Measurements from ENCODE around the gene TMEM179B.
"Not testable (repeated sequence)": the region's sequence is repeated elsewhere in the genome, so short reads cannot be mapped to it uniquely, and the experiment has no call there.

Gene TMEM179B

GRCh38 chr11:62787005-62787759 lies at the start of gene TMEM179B:
TMEM179B (plus strand) TSS chr11:62787402; CDS start chr11:62787432, 30 bp downstream.
- in situ Hi-C loops (cut with MboI; ENCODE audit: low sequenced_read_pairs), result no loop called here

GRCh38 chr11:62747475-62748160 lies 39.6 kb upstream of the TMEM179B start:
- in situ Hi-C loops (cut with MboI; ENCODE audit: low sequenced_read_pairs), result no loop called here

DNA sequence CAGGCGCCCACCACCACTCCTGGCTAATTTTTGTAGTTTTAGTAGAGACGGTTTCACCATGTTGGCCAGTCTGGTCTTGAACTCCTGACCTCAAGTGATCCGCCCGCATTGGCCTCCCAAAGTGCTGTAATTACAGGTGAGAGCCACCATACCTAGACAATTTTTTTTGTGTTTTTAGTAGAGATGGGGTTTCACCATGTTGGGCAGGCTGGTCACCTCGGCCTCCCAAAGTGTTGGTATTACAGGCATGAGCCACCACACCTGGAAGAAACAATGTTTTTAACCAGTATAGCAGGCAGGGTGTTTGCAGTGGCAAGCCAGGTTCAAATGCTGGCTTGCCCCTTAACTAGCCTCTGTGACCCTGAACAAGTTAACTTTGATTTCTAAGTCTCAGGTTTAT lies 37.3 kb upstream of the TMEM179B start:
- in situ Hi-C loops (cut with MboI; ENCODE audit: low sequenced_read_pairs), result not testable (repeated sequence)

GRCh38 chr11:62752177-62752785 lies 34.9 kb upstream of the TMEM179B start:
- in situ Hi-C loops (cut with MboI; ENCODE audit: low sequenced_read_pairs), result no loop called here

GRCh38 chr11:62752994-62753735 lies 34.0 kb upstream of the TMEM179B start:
- in situ Hi-C loops (cut with MboI; ENCODE audit: low sequenced_read_pairs), result no loop called here

DNA sequence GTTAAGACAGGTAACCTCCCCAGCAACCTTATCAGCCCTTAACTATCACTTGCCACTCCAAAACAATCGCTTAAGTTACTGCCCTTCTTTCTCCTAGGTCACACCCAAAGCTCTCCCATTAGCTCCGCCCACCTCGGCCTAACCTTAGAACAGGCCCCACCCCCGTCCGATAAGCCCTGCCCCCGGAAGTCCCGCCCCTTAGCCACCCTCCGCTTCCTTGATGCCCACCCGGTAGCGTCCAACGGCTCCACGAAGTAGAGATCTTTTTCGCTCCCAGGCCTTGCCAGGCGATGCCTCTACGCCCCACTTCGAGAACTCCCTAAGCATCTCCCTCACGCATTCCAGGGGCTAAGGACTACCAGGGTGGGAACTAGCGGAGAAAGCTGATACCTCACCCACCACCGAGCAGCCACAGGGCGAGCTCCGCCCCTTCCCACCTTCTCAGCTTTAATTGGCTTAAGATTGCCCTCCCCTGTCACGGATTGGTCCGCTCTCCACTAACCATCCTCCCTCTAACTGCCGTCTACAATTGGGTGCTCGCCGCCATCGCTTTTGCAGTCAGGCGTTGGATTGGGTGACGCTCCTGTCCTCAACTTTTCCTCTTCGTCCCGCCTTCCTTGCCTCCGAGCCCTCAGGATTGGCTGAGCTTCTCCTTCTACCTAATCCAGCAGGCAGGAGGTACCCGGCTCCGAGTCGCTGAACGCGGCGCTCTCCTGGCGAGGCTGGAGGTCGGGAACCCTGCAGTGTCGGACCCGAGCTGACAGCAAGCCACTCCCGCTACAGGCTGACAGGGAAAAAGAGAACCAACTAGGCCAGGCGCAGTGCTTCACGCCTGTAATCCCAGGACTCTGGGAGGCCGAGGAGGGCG lies 33.2 kb upstream of the TMEM179B start, which contains the start of gene ZBTB3:
TSS of gene ZBTB3 (minus strand) at position 425 of the 868 bp plus-strand sequence. CDS start 496 bp downstream, outside the sequence.
- in situ Hi-C loops (cut with MboI; ENCODE audit: low sequenced_read_pairs), result no loop called here

DNA sequence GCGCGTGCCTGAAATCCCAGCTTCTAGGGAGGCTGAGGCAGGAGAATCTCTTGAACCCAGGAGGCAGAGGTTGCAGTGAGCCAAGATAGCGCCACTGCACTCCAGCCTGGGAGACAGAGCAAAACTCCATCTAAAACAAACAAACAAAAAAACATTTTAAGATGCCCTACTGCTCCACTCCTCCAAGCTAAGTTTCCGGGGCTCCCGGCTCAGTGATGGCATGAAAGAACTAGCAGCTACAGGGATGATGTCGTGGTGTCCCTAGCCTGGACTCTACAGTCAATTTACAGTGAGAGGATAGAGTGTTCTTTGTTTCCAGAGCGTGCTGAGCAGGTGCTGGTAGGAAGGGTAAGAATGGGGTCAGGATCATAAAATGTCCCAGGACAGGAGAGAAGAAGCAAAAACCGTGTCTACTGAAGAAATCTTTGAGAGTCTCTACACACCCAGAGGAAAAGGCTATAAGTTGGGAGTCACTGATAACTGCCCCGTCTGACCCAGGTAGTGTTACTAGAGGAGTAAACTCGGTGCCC lies 32.1 kb upstream of the TMEM179B start:
- in situ Hi-C loops (cut with MboI; ENCODE audit: low sequenced_read_pairs), result no loop called here

- in situ Hi-C loops (cut with MboI; ENCODE audit: low sequenced_read_pairs), result no loop called here
Measured at GRCh38 chr11:62757846-62758788, 29.1 kb upstream of the TMEM179B start.

DNA sequence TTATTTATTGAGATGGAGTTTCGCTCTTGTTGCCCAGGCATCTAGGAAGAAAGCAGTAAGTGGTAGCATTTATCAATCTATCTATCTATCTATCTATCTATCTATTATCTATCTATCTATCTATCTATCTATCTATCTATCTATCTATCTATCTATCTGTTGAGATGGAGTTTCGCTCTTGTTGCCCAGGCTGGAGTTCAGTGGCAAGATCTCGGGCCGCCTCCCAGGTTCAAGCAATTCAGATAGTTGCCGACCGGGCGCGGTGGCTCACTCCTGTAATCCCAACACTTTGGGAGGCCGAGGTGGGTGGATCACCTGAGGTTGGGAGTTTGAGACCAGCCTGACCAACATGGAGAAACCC lies 26.4 kb upstream of the TMEM179B start:
- in situ Hi-C loops (cut with MboI; ENCODE audit: low sequenced_read_pairs), result not testable (repeated sequence)

- in situ Hi-C loops (cut with MboI; ENCODE audit: low sequenced_read_pairs), result no loop called here
Measured at GRCh38 chr11:62770778-62771143, 16.4 kb upstream of the TMEM179B start.

DNA sequence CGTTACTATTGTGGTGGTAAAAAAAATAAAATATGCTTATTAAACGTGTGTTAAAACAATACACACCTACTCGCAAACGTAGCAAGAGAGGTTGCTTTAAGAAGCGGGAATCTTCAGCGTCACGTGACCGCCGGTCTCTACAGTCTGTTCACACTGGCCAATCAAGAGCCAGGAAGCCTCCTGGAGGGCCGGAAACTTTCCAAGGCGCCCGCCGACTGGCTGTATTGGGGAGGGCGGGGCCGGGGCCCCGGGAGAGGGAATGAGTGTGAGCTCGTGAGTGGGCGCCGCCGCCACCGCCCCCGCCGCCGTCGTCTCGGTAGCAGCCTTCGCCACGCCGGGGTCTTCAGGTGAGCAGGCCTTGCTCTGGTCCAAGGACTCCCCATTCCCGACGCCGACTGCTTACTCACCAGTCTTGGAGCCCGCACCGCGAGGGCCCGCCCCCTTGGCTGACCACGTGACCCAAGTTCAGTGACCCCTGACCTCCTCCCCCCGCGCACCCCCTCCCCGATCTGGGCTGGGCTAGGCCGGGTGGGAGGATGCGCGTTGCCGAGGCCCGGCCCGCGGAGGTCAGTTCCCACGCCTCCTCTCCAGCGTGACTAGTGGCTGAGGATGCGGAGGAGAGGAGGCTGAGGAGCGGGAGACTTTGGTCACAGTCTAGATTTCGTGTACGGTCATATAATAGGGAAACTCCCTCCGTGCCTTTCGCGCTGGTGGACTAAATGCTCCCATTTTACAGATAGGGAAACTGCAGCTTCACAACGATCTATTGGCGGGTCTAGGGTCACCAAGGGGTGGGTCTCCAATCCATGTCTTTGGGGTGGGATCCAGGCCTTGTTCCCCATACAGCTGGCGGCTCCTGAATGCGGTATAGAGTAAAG lies 15.8 kb upstream of the TMEM179B start, which contains the start of gene TAF6L:
TSS of gene TAF6L (plus strand) at position 253 of the 878 bp plus-strand sequence. CDS start 4,388 bp downstream, outside the sequence.
- in situ Hi-C loops (cut with MboI; ENCODE audit: low sequenced_read_pairs), result no loop called here

- in situ Hi-C loops (cut with MboI; ENCODE audit: low sequenced_read_pairs), result no loop called here
Measured at GRCh38 chr11:62774407-62774806, 12.8 kb upstream of the TMEM179B start.

GRCh38 chr11:62775646-62776045 lies 11.6 kb upstream of the TMEM179B start:
- in situ Hi-C loops (cut with MboI; ENCODE audit: low sequenced_read_pairs), result no loop called here

DNA sequence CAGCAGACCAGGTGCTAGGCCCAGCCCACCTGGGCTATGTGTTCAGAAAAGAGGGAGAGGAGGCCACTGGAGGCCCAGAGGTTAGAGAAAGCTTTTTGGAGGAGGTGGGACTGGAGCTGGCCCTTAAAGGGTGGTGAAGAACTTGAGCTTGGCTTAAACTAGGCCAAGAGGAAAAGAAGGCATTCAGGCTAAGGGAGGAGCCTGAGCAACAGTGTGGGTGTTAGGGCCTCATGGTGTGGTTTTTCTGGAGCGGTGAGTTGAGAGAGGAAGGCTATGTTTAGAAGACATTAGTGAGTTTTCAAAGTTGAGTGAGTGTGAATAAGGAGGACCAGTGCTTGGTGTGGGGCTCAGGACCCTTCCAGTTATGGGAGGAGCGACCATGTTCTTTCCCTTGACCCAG lies 9.8 kb upstream of the TMEM179B start:
- in situ Hi-C loops (cut with MboI; ENCODE audit: low sequenced_read_pairs), result no loop called here

DNA sequence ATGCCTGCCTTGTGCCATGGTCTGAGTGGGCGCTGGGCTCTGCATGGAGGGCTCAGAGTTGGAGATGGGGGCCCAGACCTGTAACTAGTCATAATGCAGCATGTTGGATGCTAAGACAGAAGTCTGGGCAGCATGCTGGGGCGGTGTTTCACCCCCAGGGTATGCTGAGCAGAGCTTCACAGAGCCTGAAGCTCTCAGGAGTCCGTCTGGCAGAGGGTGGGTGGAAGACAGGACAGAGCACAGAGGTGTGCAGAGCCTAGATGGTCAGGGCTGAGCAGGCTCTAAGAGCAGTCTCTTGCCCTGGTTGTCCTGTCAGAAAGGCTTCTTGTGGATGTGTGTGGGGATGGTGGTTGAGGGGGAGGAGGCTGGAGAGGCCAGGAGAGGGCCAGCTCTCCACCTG lies 8.8 kb upstream of the TMEM179B start:
- in situ Hi-C loops (cut with MboI; ENCODE audit: low sequenced_read_pairs), result no loop called here

DNA sequence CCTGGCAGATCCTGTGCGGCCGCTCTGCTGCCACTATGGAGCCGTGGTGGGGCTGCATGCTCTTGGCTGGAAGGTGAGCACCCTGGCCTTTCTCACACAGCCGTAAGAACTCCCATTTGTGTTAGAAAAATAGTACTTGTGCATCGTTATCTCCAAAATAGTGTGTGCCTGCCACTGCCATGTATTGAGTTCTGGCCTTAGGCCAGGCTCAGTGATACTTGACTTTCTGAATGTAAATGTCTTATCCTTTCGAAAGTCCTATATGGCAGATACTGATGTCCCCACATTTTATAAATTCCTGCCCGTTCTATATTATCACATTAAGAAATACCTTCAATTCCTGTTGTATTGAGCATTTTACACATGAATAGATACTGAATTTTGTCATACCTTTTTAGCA lies 4.4 kb upstream of the TMEM179B start:
- in situ Hi-C loops (cut with MboI; ENCODE audit: low sequenced_read_pairs), result no loop called here

- in situ Hi-C loops (cut with MboI; ENCODE audit: low sequenced_read_pairs), result no loop called here
Measured at GRCh38 chr11:62786318-62787004, 741 bp upstream of the TMEM179B start.

Data from hTERT RPE-1 (cell line).